Caki2 (cell line): Measurements from ENCODE around the gene LRRC4. TPM values are rescaled to one million over a fixed set of nuclear protein-coding genes. Genes with fewer than 3 reads are reported as not detected.

Experiments
- DNase-seq: peaks from one replicate; pipeline ENCODE4 v3.0.0-alpha.2; 2015; ENCODE audit warnings: low read depth
- in situ Hi-C: cut with HindIII; loops from 2 replicates; pipeline ENCODE4 v1.10.0; 2016; ENCODE audit warnings: low sequenced_read_pairs, low pct_unique_long_range_greater_than_20kb, mixed read lengths
- total RNA-seq: library from RNA; depleted of rRNA; stranded (reverse); fragments of >200 nt; shearing (Covaris generic); gene quantifications from 2 replicates; pipeline ENCODE4 v1.2.3, GENCODE V29; 2014; ENCODE audit warnings: low replicate concordance; rRNA removed

Gene LRRC4
- total RNA-seq, 1 experiment from 2014 or later: not detected

DNA sequence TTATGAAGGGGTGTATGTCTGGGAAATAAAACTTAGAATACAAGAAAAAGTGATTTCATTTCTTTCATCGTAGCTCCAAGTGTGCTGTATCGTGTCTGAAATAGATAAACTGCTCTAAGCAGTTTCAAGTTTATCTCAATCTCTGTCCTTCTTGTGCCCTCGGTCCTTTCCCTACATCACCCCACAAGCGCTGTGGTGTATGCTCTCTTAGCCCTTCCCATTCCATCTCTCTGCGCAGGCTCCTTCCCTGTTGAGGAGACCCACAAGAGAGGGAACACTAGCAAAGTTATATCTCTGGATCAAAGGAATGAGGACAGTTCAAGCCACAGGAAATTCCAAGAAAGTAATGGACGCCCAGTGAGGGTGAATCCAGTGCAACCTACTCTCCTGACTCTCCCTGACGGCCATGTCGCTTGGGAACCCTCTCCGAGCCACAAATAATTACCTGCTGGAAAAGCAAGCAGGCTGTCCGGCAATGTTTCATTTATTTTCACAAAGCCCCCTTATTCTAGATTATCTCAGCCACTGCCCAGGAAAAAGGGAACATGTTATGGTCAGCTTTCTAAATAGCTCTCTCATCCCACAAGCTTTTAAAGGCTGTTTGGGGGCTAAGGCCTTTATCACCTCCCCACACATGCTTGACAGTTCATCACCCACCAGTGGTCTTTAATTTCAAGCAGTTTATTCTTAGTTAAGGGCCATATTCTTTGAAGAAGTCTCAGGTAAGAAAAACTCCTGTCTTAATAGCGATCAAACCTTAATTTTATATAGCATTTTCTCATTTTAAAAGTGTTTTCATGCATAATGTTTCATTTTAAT is 34.8 kb downstream of the LRRC4 start:
- in situ Hi-C loops: no loop called here
- DNase-seq: no peak

- in situ Hi-C loops: no loop called here
- no peak for DNase-seq
Measured at GRCh38 chr7:127995881-127996215, 35.4 kb downstream of the LRRC4 start.

DNA sequence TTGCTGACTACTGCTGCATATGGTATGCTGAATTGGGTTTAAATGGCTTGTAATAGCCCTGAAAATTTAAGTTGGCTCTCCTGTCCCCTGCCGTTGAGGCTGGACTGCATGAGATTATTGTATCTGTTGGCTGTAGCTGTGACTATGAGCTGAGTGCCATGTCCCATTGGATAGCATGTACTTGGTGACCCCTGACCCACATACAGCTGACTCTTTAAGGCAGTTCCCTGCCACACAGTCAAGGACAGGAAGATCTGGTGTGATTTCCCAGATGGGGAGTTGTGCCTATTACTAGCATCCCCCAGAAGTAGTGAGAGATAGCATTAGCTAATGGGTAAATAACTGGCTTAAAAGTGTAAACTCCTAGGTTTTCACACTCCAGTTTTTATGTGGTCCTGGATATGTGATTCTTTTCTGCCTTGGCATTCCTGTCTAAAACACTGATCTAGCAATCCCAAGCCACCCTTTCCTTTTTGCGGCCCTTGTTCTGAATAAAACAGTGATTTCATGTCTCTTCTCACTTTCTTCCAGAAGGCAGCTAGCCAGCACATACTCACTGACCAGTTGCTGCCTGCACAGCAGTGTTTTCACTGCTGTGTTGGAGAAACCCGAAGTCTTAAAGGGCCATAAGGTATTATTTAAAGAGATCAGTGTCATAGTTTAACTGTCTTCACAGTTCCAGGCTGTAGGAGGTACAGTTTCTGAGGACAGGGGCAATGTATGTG is 35.9 kb downstream of the LRRC4 start:
- in situ Hi-C loops: no loop called here
- no peak for DNase-seq

GRCh38 chr7:127993987-127994386 is 37.2 kb downstream of the LRRC4 start:
- DNase-seq: no peak
- in situ Hi-C loops: no loop called here

DNA sequence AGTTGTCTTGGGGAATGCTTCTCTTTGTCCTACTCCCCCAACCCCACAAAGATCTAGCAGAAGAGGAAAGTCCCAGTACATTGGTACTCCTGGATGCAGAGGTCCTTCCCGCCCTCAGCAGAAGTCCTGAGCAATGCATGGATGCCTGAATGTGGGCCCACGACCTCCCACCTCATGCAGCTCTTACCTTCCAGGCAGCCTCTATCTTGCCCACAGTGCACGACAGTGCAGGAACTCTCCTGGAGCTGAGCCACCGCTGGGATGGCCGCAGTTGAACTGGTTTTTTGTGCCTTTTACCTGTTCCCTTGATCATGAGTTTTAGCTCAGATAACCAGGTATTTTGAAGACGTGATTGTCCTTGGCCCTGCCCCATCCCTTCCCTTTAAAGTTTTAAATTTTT is 37.9 kb downstream of the LRRC4 start:
- no peak for DNase-seq
- in situ Hi-C loops: no loop called here

DNA sequence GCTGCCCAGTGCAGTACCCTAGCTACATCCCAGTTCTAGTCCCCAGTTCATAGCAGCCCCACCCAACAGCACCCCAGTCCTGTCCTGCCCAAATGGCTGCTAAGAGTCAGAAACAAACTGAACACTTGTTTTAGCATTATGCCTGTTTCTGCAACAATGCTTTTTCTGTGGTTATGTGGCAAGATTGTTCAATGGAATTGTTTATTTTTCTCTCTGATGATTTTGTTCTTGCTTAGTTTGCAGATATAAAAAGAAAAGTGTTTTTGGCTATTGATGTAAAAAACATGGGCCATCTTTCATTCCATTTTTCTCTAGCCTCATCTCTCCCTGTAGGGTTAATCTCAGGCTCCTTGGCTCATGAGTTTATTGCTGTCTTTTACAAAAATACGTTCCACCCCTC is 42.5 kb downstream of the LRRC4 start:
- DNase-seq: no peak
- in situ Hi-C loops: loop anchor here (10.0 kb wide), 1 partner anchor 244 kb away; no protein-coding TSS in a partner anchor

DNA sequence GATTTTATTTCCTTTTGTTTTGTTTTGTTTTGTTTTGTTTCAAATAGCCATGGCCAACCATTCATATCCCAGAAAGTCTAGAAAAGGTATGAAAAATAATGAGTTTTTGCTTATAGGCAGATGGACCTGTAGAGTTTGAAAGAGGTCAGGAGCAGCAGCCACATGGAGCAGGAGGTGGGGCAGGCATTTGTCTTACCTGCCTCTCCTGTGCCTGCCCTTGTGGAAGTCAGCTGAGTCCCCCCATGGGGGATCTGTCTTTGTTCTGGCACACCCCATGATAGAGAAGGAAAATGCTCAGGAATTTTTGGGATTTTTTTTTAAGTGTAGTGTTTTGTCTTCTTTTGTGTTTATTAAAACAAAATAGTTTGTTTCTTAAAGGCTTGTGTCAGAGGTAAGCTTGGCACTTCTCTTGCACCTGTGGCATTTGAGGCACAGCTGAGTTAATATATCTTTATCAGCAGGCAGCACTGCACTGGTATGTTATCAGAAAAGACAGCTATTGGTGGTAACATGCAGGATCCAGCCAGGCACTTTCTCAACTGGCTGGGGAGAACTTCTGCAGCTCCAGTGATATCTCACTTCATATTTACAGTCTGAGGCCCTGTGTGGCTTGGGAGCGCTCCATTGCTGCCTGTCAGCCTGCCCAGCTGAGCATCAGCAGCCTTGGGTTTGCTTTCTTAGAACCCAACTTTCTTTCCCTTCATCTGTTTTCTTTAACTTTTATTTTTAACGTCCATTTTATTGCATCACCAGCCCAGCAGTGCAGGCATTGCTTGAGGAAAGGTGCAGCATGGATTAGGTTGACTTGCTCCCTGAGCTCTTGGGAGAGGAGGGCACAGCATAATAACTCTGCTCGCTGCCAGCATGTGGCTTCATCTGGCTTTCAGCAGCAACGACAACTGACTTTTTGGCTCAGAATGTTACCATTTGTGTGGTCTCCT is 44.4 kb downstream of the LRRC4 start:
- no peak for DNase-seq
- in situ Hi-C loops: loop anchor here (10.0 kb wide), 1 partner anchor 242 kb away; no protein-coding TSS in a partner anchor

DNA sequence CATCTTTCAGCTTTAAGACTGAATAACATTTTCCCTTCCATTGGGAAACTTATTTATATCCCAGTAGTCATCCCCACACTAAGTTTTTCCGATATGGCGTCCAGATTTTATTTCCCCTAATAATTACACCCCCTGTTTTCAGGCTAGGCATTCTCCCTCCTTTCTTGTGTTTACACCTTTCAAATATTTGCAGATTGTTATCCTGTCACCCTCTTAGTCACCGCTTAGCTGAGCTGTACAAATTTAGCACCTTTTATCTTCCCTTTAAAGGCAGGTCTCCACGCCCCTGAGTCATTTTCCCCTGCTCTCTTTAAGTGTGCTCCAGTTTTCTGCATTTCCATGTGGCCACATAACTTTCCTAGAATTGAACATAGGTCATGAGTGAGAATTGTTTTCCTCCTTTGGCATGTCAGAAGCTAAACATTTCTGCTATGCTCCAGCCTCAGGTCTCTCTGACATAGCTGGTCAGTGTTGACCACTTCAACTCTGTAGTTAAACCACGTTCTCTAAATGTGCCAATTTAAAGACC is 47.4 kb downstream of the LRRC4 start:
- in situ Hi-C loops: loop anchor here (10.0 kb wide), 1 partner anchor 239 kb away; no protein-coding TSS in a partner anchor
- no peak for DNase-seq

- no peak for DNase-seq
- in situ Hi-C loops: loop anchor here (10.0 kb wide), 1 partner anchor 237 kb away; no protein-coding TSS in a partner anchor
Measured at GRCh38 chr7:127981965-127982364, 49.3 kb downstream of the LRRC4 start.

GRCh38 chr7:127980901-127981300 is 50.3 kb downstream of the LRRC4 start:
- in situ Hi-C loops: loop anchor here (10.0 kb wide), 1 partner anchor 236 kb away; no protein-coding TSS in a partner anchor
- DNase-seq: no peak

GRCh38 chr7:127979728-127980126 is 51.5 kb downstream of the LRRC4 start:
- DNase-seq: no peak
- in situ Hi-C loops: loop anchor here (10.0 kb wide), 1 partner anchor 235 kb away; no protein-coding TSS in a partner anchor

DNA sequence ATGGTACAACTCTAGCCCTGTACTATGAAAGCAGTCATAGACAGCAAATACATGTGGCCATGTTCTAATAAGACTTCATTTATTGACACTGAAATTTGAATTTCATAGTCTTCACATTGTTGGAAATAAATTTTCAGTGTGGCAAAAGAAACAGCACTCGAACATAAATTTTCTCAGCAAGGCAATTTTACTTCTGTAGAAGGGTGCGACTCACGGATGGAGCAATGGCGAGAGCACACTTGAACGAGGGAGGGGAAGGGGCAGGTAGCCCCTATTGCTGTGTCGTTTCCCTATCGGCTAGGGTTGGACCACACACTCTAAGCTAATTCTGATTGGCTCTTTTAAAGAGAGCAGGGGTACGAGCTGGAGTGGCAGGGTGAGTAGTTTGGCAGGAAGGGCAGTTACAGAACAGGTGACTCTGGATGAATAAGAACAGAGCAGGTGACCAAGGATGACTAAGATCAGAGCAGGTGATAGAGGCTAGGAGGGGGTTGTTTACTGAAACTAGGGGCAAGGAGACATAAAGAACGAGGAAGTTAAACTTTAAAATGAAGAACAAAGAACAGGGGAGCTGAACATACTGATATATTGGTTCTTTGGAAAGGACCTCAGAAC is 52.0 kb downstream of the LRRC4 start:
- peak; percentile 3 for DNase-seq
- in situ Hi-C loops: no loop called here

DNA sequence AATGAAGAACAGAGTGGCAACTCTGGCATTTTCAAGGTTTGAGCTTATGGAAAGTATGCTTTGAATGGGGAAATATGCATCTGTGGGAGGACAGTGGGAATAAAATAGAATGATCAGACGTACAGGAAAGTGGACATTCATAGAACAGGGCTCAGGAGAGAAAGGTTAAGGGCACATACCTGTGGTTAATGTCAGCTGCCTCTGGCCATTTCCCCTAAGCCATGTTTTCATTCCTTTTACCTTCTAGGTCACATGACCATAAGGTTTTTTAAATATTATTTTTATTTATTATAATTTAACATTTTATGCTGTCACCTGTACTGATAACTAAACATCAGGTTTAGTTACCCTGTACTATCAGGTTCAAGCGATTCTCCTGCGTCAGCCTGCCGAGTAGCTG is 52.8 kb downstream of the LRRC4 start:
- no peak for DNase-seq
- in situ Hi-C loops: no loop called here

Other genes starting within 250 kb of the LRRC4 start
- not detected in 2 replicates for gene LEP, start 209.8 kb upstream of the LRRC4 start, total RNA-seq